ENCODE results near the gene ZNF385C.

ZNF385C gene

GRCh38 chr17:41989702-41990419 is 108.4 kb downstream of the ZNF385C start:
- DNase-seq (ENCODE audit: low spot score) = no peak
- no peak overlapping the region for H3K27ac ChIP-seq
- TF ChIP-seq, protein P1, sequence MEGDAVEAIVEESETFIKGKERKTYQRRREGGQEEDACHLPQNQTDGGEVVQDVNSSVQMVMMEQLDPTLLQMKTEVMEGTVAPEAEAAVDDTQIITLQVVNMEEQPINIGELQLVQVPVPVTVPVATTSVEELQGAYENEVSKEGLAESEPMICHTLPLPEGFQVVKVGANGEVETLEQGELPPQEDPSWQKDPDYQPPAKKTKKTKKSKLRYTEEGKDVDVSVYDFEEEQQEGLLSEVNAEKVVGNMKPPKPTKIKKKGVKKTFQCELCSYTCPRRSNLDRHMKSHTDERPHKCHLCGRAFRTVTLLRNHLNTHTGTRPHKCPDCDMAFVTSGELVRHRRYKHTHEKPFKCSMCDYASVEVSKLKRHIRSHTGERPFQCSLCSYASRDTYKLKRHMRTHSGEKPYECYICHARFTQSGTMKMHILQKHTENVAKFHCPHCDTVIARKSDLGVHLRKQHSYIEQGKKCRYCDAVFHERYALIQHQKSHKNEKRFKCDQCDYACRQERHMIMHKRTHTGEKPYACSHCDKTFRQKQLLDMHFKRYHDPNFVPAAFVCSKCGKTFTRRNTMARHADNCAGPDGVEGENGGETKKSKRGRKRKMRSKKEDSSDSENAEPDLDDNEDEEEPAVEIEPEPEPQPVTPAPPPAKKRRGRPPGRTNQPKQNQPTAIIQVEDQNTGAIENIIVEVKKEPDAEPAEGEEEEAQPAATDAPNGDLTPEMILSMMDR (conservative IDR thresholded peaks at IDR 0.05; ENCODE audit: low read depth) = no peak
- ChIA-PET POLR2A (ENCODE audit: low non-redundant PET) (no interaction called here), CTCF (interaction anchor here (1.4 kb wide), 1 partner anchor 36 kb away, joined by 3 read pairs; no protein-coding TSS in a partner anchor)

GRCh38 chr17:41988418-41988817 is 109.9 kb downstream of the ZNF385C start:
- ChIA-PET CTCF (interaction anchor here (0.6 to 1.4 kb wide), 2 partner anchors 8 to 37 kb away, joined by 3 read pairs; no protein-coding TSS in a partner anchor), POLR2A (ENCODE audit: low non-redundant PET) (no interaction called here)
- TF ChIP-seq, protein P1 (conservative IDR thresholded peaks at IDR 0.05; ENCODE audit: low read depth) = no peak
- DNase-seq (ENCODE audit: low spot score) = no peak
- H3K27ac ChIP-seq = no peak overlapping the region

DNA sequence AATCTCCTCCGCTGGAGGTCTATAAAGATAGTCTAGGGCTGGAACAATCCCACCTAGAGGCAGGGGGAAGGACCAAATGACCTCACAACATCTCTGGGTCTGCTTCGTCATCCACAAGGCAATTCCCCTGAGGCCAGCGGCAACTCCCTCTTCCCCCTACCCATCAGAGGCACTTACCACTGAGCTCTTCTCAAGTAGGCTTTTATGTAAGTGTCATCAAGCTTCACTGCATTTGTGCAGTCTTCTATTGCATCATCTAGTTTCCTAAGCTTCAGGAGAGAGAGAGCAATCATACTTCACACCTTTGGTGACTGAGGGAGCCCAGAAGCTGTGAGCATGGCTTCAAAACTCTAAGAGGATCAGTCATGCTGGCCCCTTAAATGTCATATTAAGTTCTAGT is 110.6 kb downstream of the ZNF385C start:
- no peak overlapping the region for H3K27ac ChIP-seq
- ChIA-PET CTCF (no interaction called here), POLR2A (ENCODE audit: low non-redundant PET) (no interaction called here)
- TF ChIP-seq, protein P1 (conservative IDR thresholded peaks at IDR 0.05; ENCODE audit: low read depth) = no peak
- DNase-seq (ENCODE audit: low spot score) = no peak

- no peak overlapping the region for H3K27ac ChIP-seq
- no peak for DNase-seq (ENCODE audit: low spot score)
- ChIA-PET CTCF (interaction anchor here (0.7 kb wide), 1 partner anchor 38 kb away, joined by 4 read pairs; no protein-coding TSS in a partner anchor), POLR2A (ENCODE audit: low non-redundant PET) (interaction anchor here (0.5 kb wide), 1 partner anchor 23 kb away, joined by 4 read pairs; no protein-coding TSS in a partner anchor)
- TF ChIP-seq, protein P1 (conservative IDR thresholded peaks at IDR 0.05; ENCODE audit: low read depth) = no peak
Measured at GRCh38 chr17:41986634-41987033, 111.6 kb downstream of the ZNF385C start.

DNA sequence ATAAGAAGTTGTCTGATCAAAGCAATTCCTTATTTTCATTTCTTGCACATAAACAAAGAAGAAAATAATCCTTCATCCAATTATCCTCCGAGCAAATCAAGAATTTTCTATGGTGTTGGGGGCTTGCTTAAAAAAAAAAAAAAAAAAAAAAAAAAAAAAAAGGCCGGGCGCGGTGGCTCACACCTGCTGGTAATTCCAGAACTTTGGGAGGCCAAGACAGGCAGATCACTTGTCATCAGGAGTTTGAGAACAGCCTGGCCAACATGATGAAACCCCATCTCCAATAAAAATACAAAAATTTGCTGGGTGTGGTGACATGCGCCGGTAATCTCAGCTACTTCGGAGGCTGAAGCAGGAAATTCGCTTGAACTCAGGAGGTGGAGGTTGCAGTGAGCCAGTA is 112.4 kb downstream of the ZNF385C start:
- H3K27ac ChIP-seq = no peak overlapping the region
- no peak for DNase-seq (ENCODE audit: low spot score)
- TF ChIP-seq, protein P1 (conservative IDR thresholded peaks at IDR 0.05; ENCODE audit: low read depth) = no peak
- ChIA-PET POLR2A (ENCODE audit: low non-redundant PET) (interaction anchor here (0.6 kb wide), 1 partner anchor 613 kb away, joined by 3 read pairs; no protein-coding TSS in a partner anchor), CTCF (interaction anchor here (0.6 to 0.9 kb wide), 3 partner anchors 9 to 290 kb away, joined by 3 to 4 read pairs (median 3); partner anchors contain the start of gene NKIRAS2)

DNA sequence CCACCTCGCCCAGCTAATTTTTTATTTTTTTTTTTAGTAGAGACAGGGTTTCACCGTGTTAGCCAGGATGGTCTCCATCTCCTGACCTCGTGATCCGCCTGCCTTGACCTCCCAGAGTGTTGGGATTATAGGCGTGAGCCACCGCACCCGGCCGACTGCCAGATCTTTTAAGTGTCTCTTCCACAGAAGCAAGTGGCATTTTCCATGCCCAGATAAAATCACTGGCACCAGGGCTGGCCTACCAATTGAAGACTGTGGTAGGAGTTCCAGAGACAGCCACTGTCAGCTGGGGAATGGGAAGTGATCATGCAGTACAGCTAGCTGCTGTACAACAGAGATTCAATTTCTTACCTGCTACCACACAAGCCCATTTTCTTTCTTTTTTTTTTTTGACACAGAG is 113.8 kb downstream of the ZNF385C start:
- CTCF ChIA-PET = interaction anchor here (0.8 kb wide), 1 partner anchor 21 kb away, joined by 5 read pairs; no protein-coding TSS in a partner anchor
- no peak overlapping the region for H3K27ac ChIP-seq
- POLR2A ChIA-PET (ENCODE audit: low non-redundant PET) = no interaction called here

More for the DNA sequence above, 113.8 kb downstream of the ZNF385C start:
- no peak for DNase-seq (ENCODE audit: low spot score)
- TF ChIP-seq, protein P1 (conservative IDR thresholded peaks at IDR 0.05; ENCODE audit: low read depth) = no peak
